HG03575 (cell line): ENCODE results near the gene MCCD1.
"Not testable (repeated sequence)": the region's sequence is repeated elsewhere in the genome, so short reads cannot be mapped to it uniquely, and the experiment has no call there.

Experiments used
- ATAC-seq: cut with Tn5 transposase; IDR thresholded peaks from one replicate; pipeline ENCODE4 v1.9.1; 2021; ENCODE audit not compliant: unreplicated experiment, insufficient number of reproducible peaks, low FRiP score; ENCODE audit errors: extremely low read depth

Gene MCCD1

DNA sequence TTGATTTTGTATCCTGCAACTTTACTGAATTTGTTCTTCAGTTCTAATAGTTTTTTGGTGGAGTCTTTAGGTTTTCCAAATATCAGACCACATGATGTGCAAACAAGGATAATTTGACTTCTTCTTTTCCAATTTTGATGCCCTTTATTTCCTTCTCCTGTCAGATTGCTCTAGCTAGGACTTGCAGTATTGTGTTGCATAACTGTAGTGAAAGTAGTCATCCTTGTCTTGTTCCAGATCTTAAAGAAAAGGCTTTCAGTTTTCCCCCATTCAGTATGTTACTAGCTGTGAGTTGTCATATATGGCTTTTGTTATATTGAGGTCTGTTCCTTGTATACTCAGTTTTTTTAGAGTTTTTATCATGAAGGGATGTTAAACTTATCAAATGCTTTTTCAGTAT is 26.2 kb upstream of the MCCD1 start:
- no peak for ATAC-seq

DNA sequence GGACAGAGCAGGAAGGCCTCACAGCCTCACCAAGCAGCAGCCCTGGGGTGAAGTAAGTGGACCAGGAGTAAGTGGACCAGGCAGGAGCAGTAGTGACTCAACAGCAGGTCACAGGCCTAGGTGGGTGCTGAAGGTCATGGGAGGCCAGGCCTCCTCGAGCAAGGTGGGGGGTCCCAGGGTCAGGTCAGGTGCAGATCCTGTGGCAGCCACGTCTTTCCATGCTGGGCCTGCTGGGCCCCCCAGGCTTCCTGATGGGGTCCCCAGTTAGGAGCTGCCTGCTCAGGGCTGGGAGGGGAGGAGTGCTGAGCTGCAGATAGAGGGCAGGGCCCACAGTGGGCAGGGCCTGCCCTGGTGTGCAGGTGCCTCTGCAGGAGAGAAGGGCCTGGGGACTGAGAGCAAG is 19.7 kb upstream of the MCCD1 start:
- not testable (repeated sequence) for ATAC-seq

- no peak for ATAC-seq
Observed at GRCh38 chr6:31510007-31510406, 18.8 kb upstream of the MCCD1 start.

DNA sequence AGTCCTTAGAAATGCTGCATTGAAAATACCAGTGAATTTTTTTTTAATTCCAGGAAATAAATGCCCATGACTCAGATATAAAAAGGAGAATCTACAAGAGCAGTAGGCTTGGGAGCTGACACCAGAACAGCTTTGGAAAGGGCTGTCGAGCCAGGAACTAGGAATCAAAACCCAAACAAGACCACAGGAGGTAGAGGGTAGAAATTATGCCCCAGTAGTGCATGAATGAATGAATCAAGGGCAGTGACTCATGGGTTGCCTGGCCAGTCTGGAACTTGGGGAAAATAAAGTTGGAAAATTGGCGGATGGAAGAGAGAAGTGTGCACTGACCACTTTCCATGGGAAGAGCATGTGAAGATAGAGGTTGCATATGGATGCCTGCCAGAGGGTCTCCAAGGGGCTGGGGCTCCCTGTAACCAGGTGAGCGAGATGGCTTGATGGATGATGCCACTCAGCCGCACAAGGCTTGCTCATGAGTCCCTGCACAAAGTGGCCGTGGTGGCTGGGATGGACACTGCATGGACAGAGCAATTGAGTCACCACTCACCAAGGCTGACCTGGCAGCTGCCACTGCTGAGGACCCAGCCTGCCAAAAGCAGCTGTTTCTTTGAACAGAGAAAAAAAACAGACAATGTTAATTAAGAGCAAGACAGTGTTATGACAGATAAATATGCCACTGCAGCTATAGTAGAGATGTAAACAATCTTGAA is 15.2 kb upstream of the MCCD1 start:
- ATAC-seq: no peak

DNA sequence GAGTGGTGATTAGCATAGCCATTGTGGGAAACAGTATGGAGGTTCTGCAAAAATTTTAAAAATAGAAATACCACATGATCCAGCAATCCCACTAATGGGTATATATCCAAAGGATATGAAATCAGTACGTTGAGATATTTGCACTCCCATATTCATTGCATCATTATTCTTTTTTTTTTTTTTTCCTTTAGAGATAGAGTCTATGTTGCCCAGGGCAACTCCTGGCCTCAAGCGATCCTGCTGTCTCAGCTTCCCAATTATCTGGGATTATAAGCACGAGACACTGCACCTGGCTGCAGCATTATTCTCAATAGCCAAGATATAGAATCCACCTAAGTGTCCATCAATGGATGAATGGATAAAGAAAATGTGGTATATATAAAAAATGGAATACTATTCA is 6.9 kb upstream of the MCCD1 start:
- no peak for ATAC-seq

- ATAC-seq: no peak
Observed at GRCh38 chr6:31525553-31525931, 3.2 kb upstream of the MCCD1 start.

DNA sequence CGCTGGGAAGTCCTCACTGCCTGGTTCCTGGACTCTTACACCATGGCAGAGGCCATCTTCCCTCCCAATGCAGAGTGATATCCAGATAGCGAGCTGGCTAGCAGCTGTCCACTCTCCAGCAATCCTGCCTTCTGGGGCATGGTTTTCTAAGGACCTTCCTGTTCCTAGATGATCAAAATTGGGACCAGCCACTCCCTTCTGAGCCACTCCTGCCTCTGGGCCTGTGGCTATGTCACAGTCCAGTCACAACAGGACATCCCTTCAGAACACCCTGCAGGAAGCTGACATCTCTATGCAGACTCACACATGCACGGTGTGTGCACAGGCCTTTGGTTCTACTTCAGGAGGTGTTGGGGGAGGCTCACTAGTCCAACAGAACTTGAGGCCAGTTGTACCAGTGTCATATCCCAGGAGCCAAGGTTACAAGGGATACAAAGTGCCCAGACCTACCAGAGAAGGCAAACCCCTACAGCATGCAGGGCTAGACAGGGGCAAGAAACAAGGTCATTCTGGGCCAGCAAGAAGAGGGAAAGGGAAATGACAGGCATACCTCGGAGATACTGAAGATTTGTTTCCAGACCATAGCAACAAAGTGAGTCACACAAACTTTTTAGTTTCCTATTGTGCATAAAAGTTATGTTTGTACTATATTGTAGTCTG is 2.7 kb upstream of the MCCD1 start:
- ATAC-seq: no peak

- ATAC-seq: no peak
Observed at GRCh38 chr6:31528307-31528777, 420 bp upstream of the MCCD1 start.

DNA sequence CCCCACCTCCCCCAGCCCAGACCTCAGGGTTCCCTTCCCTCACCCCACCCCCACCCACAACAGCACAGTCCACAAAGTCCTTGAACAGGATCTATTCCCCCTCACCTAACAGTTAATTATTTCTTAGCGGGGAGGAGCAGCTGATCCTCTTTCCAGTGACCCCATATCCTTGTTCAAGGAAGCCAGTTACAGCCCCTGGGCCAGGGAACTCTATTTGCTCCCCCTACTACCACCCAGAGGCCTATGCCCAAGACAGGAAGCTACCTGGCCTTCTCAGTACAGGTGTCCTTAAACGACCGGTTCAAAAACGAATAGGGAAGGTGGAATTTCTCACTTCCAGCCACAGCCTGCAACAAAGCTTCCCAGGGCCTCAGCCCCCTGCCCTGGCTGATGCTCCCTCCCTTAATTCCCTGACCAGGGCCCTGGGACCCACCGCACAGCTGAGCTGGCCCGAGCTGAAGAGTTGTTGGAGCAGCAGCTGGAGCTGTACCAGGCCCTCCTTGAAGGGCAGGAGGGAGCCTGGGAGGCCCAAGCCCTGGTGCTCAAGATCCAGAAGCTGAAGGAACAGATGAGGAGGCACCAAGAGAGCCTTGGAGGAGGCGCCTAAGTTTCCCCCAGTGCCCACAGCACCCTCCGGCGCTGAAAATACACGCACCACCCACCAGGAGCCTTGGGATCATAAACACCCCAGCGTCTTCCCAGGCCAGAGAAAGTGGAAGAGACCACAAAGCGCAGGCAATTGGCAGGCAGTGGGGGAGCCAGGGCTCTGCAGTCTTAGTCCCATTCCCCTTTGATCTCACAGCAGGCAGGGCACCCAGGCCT is 778 bp downstream of the MCCD1 start:
- ATAC-seq: no peak

DNA sequence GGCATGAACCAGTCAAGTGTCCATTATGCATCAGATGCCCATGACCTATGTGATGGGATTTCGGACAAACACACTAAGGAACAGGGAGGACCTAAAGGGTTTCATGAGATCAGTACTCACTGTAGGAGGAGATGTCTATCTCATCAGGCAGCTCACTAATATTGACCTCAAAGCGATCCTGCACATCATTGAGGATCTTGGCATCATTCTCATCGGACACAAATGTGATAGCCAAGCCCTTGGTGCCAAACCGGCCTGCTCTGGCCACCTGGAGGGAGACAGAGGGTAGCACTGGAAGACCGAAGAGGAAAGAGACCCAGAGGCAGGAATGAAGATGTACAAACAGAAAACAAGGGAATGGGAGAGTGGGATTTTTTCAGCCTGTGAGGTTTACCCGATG is 1.9 kb downstream of the MCCD1 start:
- no peak for ATAC-seq

- ATAC-seq: no peak
Observed at GRCh38 chr6:31531162-31531561, 2.4 kb downstream of the MCCD1 start.

DNA sequence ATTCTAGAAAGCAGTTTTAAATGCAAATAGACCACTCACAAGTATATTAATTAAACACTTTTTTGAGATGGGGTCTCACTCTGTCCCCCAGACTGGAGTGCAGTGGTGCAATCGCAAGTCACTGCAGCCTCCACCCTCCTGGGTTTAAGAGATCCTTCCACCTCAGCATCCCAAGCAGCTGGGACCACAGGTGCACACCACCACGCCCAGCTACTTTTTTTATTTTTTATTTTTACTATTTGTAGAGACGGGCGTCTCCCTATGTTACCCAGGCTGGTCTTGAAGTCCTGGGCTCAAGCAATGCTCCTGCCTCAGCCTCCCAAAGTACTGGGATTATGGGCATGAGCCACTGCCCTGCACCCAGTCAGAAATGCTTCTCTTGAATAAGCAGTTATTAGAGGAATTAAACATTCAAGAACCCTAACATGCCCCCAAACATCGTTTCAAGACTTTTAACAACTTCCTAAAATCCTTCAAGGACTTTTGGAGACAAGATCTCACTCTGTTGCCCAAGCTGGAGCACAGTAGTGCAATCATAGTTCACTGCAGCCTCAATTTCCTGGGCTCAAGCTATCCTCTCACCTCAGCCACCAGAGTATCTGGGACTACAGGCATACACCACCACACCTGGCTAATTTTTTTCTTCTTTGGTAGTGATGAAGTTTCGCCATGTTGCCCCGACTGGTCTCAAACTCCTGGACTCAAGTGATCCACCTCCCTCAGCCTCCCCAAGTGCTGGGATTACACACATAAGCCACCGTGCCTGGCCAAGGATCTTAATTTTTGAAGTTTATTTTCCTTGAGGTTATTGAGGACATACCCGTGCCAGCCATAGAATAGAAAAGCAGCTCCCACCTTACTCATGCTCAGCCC is 3.2 kb downstream of the MCCD1 start:
- ATAC-seq: no peak

DNA sequence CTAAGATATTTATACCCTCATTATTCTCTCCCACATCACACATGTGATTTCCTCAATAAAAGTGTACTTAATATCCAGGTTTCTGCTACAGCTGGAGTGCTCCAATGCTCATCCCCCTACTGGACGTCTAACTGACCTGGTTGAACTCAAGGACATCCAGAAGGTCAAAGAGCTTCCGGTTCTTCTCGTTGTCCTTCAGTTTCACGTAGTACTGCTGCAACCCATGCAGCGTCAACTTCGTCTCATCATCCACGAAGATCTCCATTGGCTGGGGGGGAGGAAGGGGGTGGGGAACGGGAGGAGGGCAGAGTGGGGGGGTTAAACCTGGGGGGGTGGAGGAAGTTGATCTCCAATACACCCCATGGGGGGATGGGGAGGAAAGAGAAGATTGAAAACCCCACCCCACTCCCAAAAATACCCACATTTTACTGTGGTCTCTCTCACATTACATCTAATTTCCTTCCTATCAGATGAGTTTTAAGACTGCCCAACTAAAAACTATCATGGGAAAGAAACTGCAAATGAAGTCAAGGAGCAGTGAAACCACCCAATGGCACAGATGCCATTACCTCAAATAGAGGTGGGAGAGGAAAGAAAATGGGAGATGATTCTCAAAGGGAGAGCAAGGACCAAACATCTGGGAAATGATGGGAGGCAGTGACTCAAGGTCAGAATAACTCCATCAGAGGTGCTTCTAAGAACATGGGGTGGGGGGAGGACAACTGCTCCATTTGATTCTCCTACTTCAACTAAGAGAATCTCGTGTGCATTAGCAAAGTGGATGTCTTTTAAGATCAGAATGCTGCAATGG is 4.1 kb downstream of the MCCD1 start:
- ATAC-seq: no peak

GRCh38 chr6:31533455-31533841 is 4.7 kb downstream of the MCCD1 start:
- ATAC-seq: no peak

DNA sequence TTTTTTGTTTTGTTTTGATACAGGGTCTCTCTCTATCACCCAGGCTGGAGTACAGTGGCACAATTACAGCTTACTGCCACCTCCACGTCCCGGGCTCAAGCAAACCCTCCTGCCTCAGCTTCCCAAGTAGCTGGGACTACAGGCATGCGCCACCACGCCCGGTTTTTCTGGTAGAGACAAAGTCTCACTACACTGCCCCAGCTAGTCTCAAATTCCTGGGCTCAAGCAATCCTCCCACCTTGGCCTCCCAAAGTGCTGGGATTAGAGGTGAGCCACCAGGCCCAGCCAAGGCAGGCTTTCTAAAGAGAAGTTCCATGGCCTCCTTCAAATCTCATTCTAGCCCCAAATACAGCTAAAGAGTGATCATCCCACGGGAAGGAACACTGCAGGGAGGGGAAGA is 5.2 kb downstream of the MCCD1 start:
- ATAC-seq: no peak

- ATAC-seq: no peak
Observed at GRCh38 chr6:31534521-31535040, 5.8 kb downstream of the MCCD1 start.

GRCh38 chr6:31535538-31536324 is 7.0 kb downstream of the MCCD1 start:
- ATAC-seq: no peak
